Suprapubic skin (tissue), 4 donors: ENCODE data around the gene TNXB. TPM values are rescaled to one million over a fixed set of nuclear protein-coding genes. Genes with fewer than 3 reads are reported as not detected.

Experiments used
- DNase-seq, 2 donors: peaks; one replicate each; pipeline ENCODE4 v3.0.0-alpha.2; 2019; ENCODE audit warnings: low spot score in 2 of 2
- H3K27ac ChIP-seq: fragments of 200-600 bp; sonication (generic); one replicate; pipeline ENCODE4 v1.5.1; 2019
- H3K27me3 ChIP-seq: fragments of 200-600 bp; sonication (generic); one replicate; pipeline ENCODE4 v1.5.1; 2019
- H3K36me3 ChIP-seq: fragments of 200-600 bp; sonication (generic); one replicate; pipeline ENCODE4 v1.5.1; 2019
- H3K4me1 ChIP-seq: fragments of 200-600 bp; sonication (generic); one replicate; pipeline ENCODE4 v1.5.1; 2019
- H3K4me3 ChIP-seq: fragments of 200-600 bp; sonication (generic); one replicate; pipeline ENCODE4 v1.5.1; 2019; ENCODE audit warnings: mild to moderate bottlenecking
- H3K9me3 ChIP-seq: fragments of 200-600 bp; sonication (generic); one replicate; pipeline ENCODE4 v1.5.1; 2019
- EP300 ChIP-seq: sonication (generic); formaldehyde crosslinking; IDR thresholded peaks from one replicate; pipeline ENCODE4 v1.6.1; 2017; ENCODE audit warnings: antibody characterized with exemption
- POLR2A ChIP-seq, 2 donors: fragments of 450-650 bp; IDR thresholded peaks; one replicate each; pipeline ENCODE4 v1.6.1; 2017; ENCODE audit warnings: antibody characterized with exemption in 2 of 2, mild to moderate bottlenecking in 2 of 2, moderate library complexity in 2 of 2
- POLR2AphosphoS5 ChIP-seq, 3 donors: sonication (generic); formaldehyde crosslinking; IDR thresholded peaks; one replicate each; pipeline ENCODE4 v1.6.1; 2017; ENCODE audit warnings: antibody characterized with exemption in 3 of 3
- WGBS: methylation state at CpG from one replicate; pipeline ENCODE4 v1.1.5; 2018; 5-methylcytosine and 5-hydroxymethylcytosine counted together
- total RNA-seq, 4 donors: library from RNA; depleted of rRNA; stranded (reverse); fragments of >200 nt; gene quantifications; one replicate each; pipeline ENCODE4 v1.1.0, GENCODE V29; 2016
- TF ChIP-seq, protein P1 (sequence below), 2 donors: fragments of 200-600 bp in 1 of 2; fragments of 450-650 bp in 1 of 2; sonication (generic) in 1 of 2; IDR thresholded peaks; one replicate each; pipeline ENCODE4 v1.5.1; 2016 to 2019; ENCODE audit warnings: antibody characterized with exemption in 2 of 2, mild to moderate bottlenecking in 1 of 2, moderate library complexity in 1 of 2

Gene TNXB
- total RNA-seq, 4 donors from 2014 or later = 25.7 to 52.5 (median 40.2) TPM

- H3K4me1 ChIP-seq = peaks cover 41% of the 10 kb centered on the region
- H3K27me3 ChIP-seq = no peaks in the 10 kb centered on the region
- H3K36me3 ChIP-seq = peaks cover 37% of the 10 kb centered on the region
- DNase-seq = no peak
- H3K27ac ChIP-seq = peak overlapping the region; percentile 93
- TF ChIP-seq EP300 (no peak), POLR2A (IDR thresholded peaks at IDR 0.05) (no peak), POLR2AphosphoS5 (IDR thresholded peaks at IDR 0.05) (no peak)
- TF ChIP-seq, protein P1, sequence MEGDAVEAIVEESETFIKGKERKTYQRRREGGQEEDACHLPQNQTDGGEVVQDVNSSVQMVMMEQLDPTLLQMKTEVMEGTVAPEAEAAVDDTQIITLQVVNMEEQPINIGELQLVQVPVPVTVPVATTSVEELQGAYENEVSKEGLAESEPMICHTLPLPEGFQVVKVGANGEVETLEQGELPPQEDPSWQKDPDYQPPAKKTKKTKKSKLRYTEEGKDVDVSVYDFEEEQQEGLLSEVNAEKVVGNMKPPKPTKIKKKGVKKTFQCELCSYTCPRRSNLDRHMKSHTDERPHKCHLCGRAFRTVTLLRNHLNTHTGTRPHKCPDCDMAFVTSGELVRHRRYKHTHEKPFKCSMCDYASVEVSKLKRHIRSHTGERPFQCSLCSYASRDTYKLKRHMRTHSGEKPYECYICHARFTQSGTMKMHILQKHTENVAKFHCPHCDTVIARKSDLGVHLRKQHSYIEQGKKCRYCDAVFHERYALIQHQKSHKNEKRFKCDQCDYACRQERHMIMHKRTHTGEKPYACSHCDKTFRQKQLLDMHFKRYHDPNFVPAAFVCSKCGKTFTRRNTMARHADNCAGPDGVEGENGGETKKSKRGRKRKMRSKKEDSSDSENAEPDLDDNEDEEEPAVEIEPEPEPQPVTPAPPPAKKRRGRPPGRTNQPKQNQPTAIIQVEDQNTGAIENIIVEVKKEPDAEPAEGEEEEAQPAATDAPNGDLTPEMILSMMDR (IDR thresholded peaks at IDR 0.05) = no peak
- peak overlapping the region; percentile 97 for H3K4me3 ChIP-seq
- 5% methylated on average over 9 of the region's 9 CpGs for WGBS
- no peaks in the 10 kb centered on the region for H3K9me3 ChIP-seq
Measured at GRCh38 chr6:32127409-32127716, 18.2 kb upstream of the TNXB start.

DNA sequence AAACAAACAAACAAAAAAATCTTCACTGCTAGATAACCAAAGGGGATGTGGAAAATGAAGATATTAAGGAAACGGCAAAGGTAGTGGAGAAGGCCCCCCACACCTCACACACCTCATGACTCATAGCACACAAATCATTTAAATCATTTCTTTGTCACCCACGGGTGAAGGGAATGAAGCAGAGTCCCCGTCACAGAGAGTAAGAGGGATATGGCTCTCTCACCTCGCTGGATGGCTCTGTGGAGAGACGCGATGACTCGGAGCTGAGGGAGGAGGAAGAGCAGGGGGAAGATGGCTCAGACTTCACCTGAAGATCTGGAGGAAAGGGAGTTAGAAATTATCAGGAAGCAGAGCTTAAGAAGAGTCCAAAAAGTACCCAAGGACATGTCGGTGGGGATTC, 17.7 kb upstream of the TNXB start:
- H3K36me3 ChIP-seq = peaks cover 41% of the 10 kb centered on the region
- WGBS = 45% methylated on average over 8 of the region's 8 CpGs

DNA sequence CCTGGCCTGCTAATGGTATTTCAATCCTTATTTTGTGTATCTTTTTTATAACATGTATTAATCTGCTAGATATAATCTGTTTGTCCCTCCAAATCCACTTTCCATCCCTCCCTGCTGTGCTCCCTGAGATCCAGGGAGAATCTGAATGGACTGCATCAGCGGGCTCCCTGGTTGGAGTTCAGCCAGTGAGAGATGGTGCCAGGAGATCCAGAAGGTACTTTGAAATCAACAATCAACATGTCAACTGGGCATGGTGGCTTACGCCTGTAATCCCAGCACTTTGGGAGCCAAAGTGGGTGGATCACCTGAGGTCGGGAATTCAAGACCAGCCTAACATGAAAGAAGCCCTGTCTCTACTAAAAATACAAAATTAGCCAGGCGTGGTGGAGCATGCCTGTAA, 14.5 kb upstream of the TNXB start:
- Histone ChIP-seq H3K27ac (no peak overlapping the region), H3K36me3 (peaks cover 71% of the 10 kb centered on the region), H3K4me1 (peaks cover 36% of the 10 kb centered on the region), H3K27me3 (no peaks in the 10 kb centered on the region), H3K9me3 (no peaks in the 10 kb centered on the region), H3K4me3 (no peak overlapping the region)
- 79% methylated on average over 4 of the region's 4 CpGs for WGBS
- TF ChIP-seq, protein P1 (IDR thresholded peaks at IDR 0.05) = no peak
- TF ChIP-seq POLR2A (IDR thresholded peaks at IDR 0.05) = no peak
- TF ChIP-seq EP300 = no peak
- TF ChIP-seq POLR2AphosphoS5 (IDR thresholded peaks at IDR 0.05) = no peak
- no peak for DNase-seq

More for the DNA sequence above, 17.7 kb upstream of the TNXB start:
- Histone ChIP-seq H3K9me3 (no peaks in the 10 kb centered on the region), H3K4me1 (peaks cover 41% of the 10 kb centered on the region), H3K27me3 (no peaks in the 10 kb centered on the region), H3K4me3 (peak overlapping the region; percentile 97), H3K27ac (no peak overlapping the region)
- TF ChIP-seq EP300 = no peak
- no peak for DNase-seq

DNA sequence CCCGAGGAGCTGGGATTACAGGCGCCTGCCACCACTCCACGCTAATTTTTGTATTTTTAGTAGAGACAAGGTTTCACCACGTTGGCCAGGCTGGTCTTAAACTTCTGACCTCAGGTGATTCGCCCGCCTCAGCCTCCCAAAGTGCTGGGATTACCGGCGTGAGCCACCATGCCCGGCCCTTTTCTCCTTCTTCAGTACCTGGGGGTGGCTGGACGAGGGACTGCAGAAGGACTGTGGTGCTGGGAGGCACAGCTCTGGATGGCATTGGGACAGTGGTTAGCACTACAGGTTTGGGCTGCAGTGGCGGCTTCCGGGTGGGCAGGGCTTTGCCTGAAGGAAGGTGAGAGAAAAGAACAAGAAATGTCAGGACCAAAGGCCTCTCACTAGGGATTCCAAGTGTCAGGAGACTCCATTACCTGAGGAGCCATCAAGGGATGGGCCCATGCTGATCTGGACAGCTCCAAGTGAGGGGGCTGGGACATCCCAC, 11.5 kb upstream of the TNXB start:
- Histone ChIP-seq H3K27ac (no peak overlapping the region), H3K4me1 (peaks cover 11% of the 10 kb centered on the region), H3K4me3 (no peak overlapping the region), H3K27me3 (no peaks in the 10 kb centered on the region), H3K9me3 (no peaks in the 10 kb centered on the region), H3K36me3 (peaks cover 90% of the 10 kb centered on the region)
- TF ChIP-seq POLR2A (IDR thresholded peaks at IDR 0.05) (no peak), EP300 (no peak), POLR2AphosphoS5 (IDR thresholded peaks at IDR 0.05) (no peak)
- TF ChIP-seq, protein P1 (IDR thresholded peaks at IDR 0.05) = no peak
- WGBS = 91% methylated on average over 12 of the region's 12 CpGs
- no peak for DNase-seq

DNA sequence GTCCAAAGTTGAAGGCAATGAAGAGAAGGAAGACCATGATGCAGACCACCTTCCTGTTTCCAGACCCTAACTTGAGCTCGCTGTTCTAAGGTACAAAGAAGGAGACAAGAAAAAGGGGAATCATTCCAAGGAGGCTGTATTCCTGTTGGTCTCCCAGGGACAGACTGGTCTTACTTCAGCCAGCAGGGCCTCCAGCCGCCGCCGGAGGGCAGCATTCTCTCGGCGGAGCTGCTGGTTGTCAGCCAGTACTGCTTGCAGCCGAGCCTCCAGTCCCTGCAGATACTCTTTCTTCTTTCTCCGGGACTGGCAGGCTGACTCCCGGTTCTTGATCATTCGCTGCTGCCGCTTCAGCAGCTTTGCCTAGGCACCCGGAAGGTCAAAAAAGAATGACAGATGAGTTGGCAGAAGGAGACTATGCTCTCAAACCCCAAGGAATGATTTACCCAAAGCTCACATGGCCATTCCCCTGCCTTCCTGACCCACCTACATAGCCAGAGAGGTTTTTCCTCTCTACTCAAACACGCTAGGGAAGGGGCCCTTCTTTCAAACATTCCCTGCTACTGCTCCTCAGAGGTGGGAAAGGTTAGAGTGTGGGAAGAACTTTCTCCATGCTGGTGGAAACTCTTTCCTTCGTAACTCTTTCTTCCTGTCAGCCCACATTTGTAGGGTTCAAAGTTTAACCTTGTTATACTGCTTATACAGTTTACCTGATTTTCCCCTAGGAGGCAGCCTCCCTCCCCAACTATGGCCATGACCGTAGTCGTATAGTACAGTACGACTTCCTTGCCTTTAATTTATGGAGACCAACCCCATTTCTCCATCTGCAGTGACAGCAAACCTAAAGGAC, 9.9 kb upstream of the TNXB start:
- Histone ChIP-seq H3K9me3 (no peaks in the 10 kb centered on the region), H3K4me1 (peaks cover 24% of the 10 kb centered on the region)
- WGBS = 25% methylated on average over 17 of the region's 17 CpGs

More for the DNA sequence above, 9.9 kb upstream of the TNXB start:
- peaks cover 77% of the 10 kb centered on the region for H3K36me3 ChIP-seq
- H3K4me3 ChIP-seq = no peak overlapping the region
- H3K27ac ChIP-seq = peak overlapping the region; percentile 15
- no peak for TF ChIP-seq EP300
- no peak for TF ChIP-seq POLR2AphosphoS5 (IDR thresholded peaks at IDR 0.05)
- no peak for TF ChIP-seq POLR2A (IDR thresholded peaks at IDR 0.05)
- TF ChIP-seq, protein P1 (IDR thresholded peaks at IDR 0.05) = peak; percentile 67 to 92
- H3K27me3 ChIP-seq = no peaks in the 10 kb centered on the region
- peak; percentile 88 to 92 for DNase-seq
